Type B pancreatic cell (in vitro differentiated cells): ENCODE data around the gene APOL4. TPM values are rescaled to one million over a fixed set of nuclear protein-coding genes. Genes with fewer than 3 reads are reported as not detected.
"Not testable (repeated sequence)": the region's sequence is repeated elsewhere in the genome, so short reads cannot be mapped to it uniquely, and the experiment has no call there.

Experiments
- DNase-seq: peaks from one replicate; pipeline ENCODE4 v3.0.0; 2021; ENCODE audit warnings: mixed read lengths; ENCODE audit not compliant: unreplicated experiment; ENCODE audit errors: extremely low spot score
- H3K27ac Mint-ChIP-seq: 2 replicates; pipeline ENCODE4 v1.8.0; 2021; ENCODE audit warnings: mild to moderate bottlenecking, mixed read lengths
- H3K27me3 Mint-ChIP-seq: 2 replicates; pipeline ENCODE4 v1.8.0; 2021; ENCODE audit warnings: mixed read lengths
- H3K36me3 Mint-ChIP-seq: 2 replicates; pipeline ENCODE4 v1.8.0; 2021; ENCODE audit warnings: mixed read lengths
- H3K4me1 Mint-ChIP-seq: one replicate; pipeline ENCODE4 v1.8.0; 2021; ENCODE audit warnings: mixed read lengths; ENCODE audit not compliant: unreplicated experiment
- H3K4me3 Mint-ChIP-seq: 2 replicates; pipeline ENCODE4 v1.8.0; 2021; ENCODE audit warnings: mild to moderate bottlenecking, mixed read lengths
- H3K9me3 Mint-ChIP-seq: 2 replicates; pipeline ENCODE4 v1.8.0; 2021; ENCODE audit warnings: mixed read lengths
- total RNA-seq: library from RNA; stranded (reverse); gene quantifications from 2 replicates; pipeline ENCODE4 v1.2.1, GENCODE V29; 2021; ENCODE audit warnings: low replicate concordance
- TF ChIP-seq, protein P1 (sequence below): fragments of 200-600 bp; sonication (generic); conservative IDR thresholded peaks from 2 replicates; pipeline ENCODE4 v1.5.0; 2021; ENCODE audit warnings: antibody characterized with exemption, mild to moderate bottlenecking

The APOL4 gene
- total RNA-seq, 1 donor from 2014 or later: 1.4 TPM

- no peak overlapping the region for H3K27ac Mint-ChIP-seq
- no peaks in the 10 kb centered on the region for H3K36me3 Mint-ChIP-seq
- H3K4me3 Mint-ChIP-seq: no peak overlapping the region
- TF ChIP-seq, protein P1, sequence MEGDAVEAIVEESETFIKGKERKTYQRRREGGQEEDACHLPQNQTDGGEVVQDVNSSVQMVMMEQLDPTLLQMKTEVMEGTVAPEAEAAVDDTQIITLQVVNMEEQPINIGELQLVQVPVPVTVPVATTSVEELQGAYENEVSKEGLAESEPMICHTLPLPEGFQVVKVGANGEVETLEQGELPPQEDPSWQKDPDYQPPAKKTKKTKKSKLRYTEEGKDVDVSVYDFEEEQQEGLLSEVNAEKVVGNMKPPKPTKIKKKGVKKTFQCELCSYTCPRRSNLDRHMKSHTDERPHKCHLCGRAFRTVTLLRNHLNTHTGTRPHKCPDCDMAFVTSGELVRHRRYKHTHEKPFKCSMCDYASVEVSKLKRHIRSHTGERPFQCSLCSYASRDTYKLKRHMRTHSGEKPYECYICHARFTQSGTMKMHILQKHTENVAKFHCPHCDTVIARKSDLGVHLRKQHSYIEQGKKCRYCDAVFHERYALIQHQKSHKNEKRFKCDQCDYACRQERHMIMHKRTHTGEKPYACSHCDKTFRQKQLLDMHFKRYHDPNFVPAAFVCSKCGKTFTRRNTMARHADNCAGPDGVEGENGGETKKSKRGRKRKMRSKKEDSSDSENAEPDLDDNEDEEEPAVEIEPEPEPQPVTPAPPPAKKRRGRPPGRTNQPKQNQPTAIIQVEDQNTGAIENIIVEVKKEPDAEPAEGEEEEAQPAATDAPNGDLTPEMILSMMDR: no peak
- no peaks in the 10 kb centered on the region for H3K27me3 Mint-ChIP-seq
- peaks cover 33% of the 10 kb centered on the region for H3K4me1 Mint-ChIP-seq
- H3K9me3 Mint-ChIP-seq: peaks cover 19% of the 10 kb centered on the region
- no peak for DNase-seq
These were observed 6.7 kb upstream of the APOL4 start for GRCh38 chr22:36208162-36208765.

GRCh38 chr22:36206255-36206654 lies 4.6 kb upstream of the APOL4 start:
- TF ChIP-seq, protein P1: no peak
- no peak for DNase-seq
- Mint-ChIP-seq H3K4me1 (peaks cover 43% of the 10 kb centered on the region), H3K36me3 (no peaks in the 10 kb centered on the region), H3K9me3 (peaks cover 14% of the 10 kb centered on the region), H3K4me3 (no peak overlapping the region), H3K27ac (peak overlapping the region; percentile 50), H3K27me3 (no peaks in the 10 kb centered on the region)

DNA sequence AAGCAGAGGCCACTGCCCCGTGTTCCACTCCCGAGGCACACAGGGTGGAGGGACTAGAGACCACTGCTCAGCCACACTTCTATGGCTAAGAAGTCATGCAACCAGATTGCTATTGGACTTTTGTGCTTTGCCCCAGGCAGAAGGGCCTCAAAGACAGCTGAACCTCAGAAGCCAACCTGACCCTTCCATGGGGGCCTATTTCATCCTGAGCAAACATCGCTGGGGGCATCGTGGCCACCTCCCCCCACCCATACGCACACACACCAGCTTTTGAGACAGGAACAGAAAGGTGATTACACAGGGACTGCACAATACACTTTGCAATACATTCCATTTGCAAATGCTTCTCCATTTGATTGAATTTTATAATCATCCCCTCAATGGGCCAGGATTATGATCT lies 4.0 kb upstream of the APOL4 start:
- H3K27me3 Mint-ChIP-seq, H3K9me3 Mint-ChIP-seq, DNase-seq, H3K4me3 Mint-ChIP-seq, H3K36me3 Mint-ChIP-seq: not testable (repeated sequence)
- Mint-ChIP-seq H3K27ac (peak overlapping the region; percentile 28), H3K4me1 (peaks cover 39% of the 10 kb centered on the region)

GRCh38 chr22:36204632-36205015 lies 3.0 kb upstream of the APOL4 start:
- Mint-ChIP-seq H3K4me1 (peaks cover 39% of the 10 kb centered on the region), H3K9me3 (peaks cover 6% of the 10 kb centered on the region), H3K36me3 (no peaks in the 10 kb centered on the region), H3K27ac (peak overlapping the region; percentile 19), H3K27me3 (no peaks in the 10 kb centered on the region), H3K4me3 (peak overlapping the region; percentile 6)
- DNase-seq: no peak
- TF ChIP-seq, protein P1: no peak

DNA sequence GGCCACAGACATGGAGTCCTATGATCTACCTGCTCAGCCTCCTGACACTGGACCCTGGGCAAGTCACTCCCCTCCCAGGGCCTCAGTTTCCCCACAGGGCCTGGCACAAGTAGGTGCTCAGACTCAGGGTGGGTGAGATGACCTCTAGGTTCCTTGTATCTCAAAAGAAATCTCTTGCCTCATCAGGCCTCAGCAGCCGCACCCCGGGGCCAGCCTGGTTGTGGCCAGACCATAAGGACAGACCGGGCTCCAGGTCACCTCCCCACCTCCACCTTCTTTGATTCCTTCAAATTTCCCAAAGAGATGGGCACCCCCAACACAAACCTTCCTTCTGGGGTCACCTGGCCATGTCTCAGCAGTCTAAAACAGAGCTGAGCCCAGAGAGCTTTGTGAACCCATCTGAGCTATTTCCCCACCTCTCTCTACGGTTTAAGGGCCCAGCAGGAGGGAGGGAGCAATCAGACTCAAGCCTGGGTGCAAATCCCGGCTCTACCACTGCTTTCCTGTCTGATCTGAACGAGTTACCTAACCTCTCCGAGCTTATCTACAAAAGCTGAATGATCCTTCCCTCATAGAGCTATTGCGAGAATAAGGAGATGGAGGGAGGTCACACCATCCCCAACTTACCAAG lies 2.5 kb upstream of the APOL4 start:
- Mint-ChIP-seq H3K4me3 (peak overlapping the region; percentile 71), H3K27ac (peak overlapping the region; percentile 19), H3K9me3 (peaks cover 2% of the 10 kb centered on the region), H3K4me1 (peaks cover 43% of the 10 kb centered on the region), H3K27me3 (no peaks in the 10 kb centered on the region), H3K36me3 (no peaks in the 10 kb centered on the region)
- TF ChIP-seq, protein P1: no peak
- DNase-seq: no peak

GRCh38 chr22:36203441-36203840 lies 1.8 kb upstream of the APOL4 start:
- not testable (repeated sequence) for H3K9me3 Mint-ChIP-seq, H3K36me3 Mint-ChIP-seq, H3K27me3 Mint-ChIP-seq, DNase-seq
- Mint-ChIP-seq H3K4me3 (peak overlapping the region; percentile 71), H3K4me1 (peaks cover 45% of the 10 kb centered on the region), H3K27ac (peak overlapping the region; percentile 91)

DNA sequence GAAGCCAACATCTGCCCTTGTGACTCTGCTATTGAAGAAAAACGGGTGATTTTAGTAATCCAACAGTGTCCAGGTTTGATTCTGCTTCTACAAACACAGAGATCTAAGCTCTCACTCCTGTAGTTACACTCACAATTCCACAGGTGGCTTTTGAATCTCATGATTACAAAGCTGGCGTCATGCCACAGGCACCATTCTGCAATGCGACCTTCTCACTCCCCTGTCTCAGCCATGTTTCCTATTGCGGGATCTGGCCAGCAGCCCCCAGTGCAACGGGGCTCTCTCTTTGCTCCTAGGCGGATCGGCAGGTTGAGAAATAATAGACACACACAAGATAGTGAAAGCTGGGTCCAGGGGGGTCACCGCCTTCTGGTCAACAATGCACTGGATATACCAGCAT lies 1.3 kb upstream of the APOL4 start:
- peak overlapping the region; percentile 71 for H3K4me3 Mint-ChIP-seq
- H3K36me3 Mint-ChIP-seq, H3K27me3 Mint-ChIP-seq, H3K9me3 Mint-ChIP-seq, DNase-seq: not testable (repeated sequence)
- peak overlapping the region; percentile 91 for H3K27ac Mint-ChIP-seq
- H3K4me1 Mint-ChIP-seq: peaks cover 50% of the 10 kb centered on the region

DNA sequence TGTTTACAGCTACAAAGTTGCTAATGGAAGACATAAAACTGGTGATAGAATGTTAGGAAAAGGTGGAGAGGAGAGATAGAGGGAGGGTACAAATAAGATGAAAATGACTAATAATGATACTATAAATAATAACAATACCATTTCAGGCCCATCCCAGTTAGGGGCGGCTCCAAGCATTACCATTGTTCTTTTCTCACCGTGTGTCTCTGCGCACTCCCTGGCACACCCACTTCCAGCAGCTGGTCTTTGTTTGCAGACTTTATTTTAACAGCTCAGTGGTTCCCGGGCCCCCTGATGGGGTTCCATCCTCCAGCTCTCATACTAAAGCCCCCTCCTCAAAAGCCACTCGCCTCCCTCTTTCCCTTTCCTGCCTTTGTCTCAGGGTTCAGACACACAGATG lies 584 bp downstream of the APOL4 start:
- not testable (repeated sequence) for DNase-seq, H3K27ac Mint-ChIP-seq, H3K27me3 Mint-ChIP-seq, H3K4me3 Mint-ChIP-seq, H3K36me3 Mint-ChIP-seq, H3K9me3 Mint-ChIP-seq
- peaks cover 60% of the 10 kb centered on the region for H3K4me1 Mint-ChIP-seq
